GM21423 (cell line): ENCODE measurements around the gene DROSHA.

ENCODE experiments used
- ATAC-seq: cut with Tn5 transposase; IDR thresholded peaks from one replicate; pipeline ENCODE4 v1.9.1; 2021; ENCODE audit warnings: mild to moderate bottlenecking, moderate library complexity; ENCODE audit not compliant: unreplicated experiment

Gene DROSHA

GRCh38 chr5:31470608-31471007 is 61.3 kb downstream of the DROSHA start:
- ATAC-seq, result no peak

- ATAC-seq, result no peak
Observed at GRCh38 chr5:31469886-31470285, 62.0 kb downstream of the DROSHA start.

GRCh38 chr5:31469466-31469865 is 62.4 kb downstream of the DROSHA start:
- no peak for ATAC-seq

GRCh38 chr5:31465291-31465690 is 66.6 kb downstream of the DROSHA start:
- ATAC-seq, result no peak

GRCh38 chr5:31464081-31464480 is 67.8 kb downstream of the DROSHA start:
- no peak for ATAC-seq

- ATAC-seq, result no peak
Observed at GRCh38 chr5:31463351-31463750, 68.5 kb downstream of the DROSHA start.

- ATAC-seq, result no peak
Observed at GRCh38 chr5:31459594-31459993, 72.3 kb downstream of the DROSHA start.

GRCh38 chr5:31455172-31455571 is 76.7 kb downstream of the DROSHA start:
- ATAC-seq, result no peak

GRCh38 chr5:31453522-31453921 is 78.4 kb downstream of the DROSHA start:
- no peak for ATAC-seq

- no peak for ATAC-seq
Observed at GRCh38 chr5:31452314-31452713, 79.6 kb downstream of the DROSHA start.

GRCh38 chr5:31449962-31450361 is 81.9 kb downstream of the DROSHA start:
- ATAC-seq, result no peak

- no peak for ATAC-seq
Observed at GRCh38 chr5:31449174-31449573, 82.7 kb downstream of the DROSHA start.

GRCh38 chr5:31445041-31445600 is 86.8 kb downstream of the DROSHA start:
- ATAC-seq, result no peak

- no peak for ATAC-seq
Observed at GRCh38 chr5:31443572-31443971, 88.3 kb downstream of the DROSHA start.

- ATAC-seq, result no peak
Observed at GRCh38 chr5:31442058-31442745, 89.7 kb downstream of the DROSHA start.

- no peak for ATAC-seq
Observed at GRCh38 chr5:31436851-31437250, 95.0 kb downstream of the DROSHA start.

GRCh38 chr5:31435730-31436129 is 96.2 kb downstream of the DROSHA start:
- ATAC-seq, result no peak

- no peak for ATAC-seq
Observed at GRCh38 chr5:31434898-31435297, 97.0 kb downstream of the DROSHA start.

GRCh38 chr5:31433229-31433628 is 98.7 kb downstream of the DROSHA start:
- no peak for ATAC-seq

GRCh38 chr5:31427724-31428309 is 104.1 kb downstream of the DROSHA start:
- ATAC-seq, result no peak

- no peak for ATAC-seq
Observed at GRCh38 chr5:31427013-31427723, 104.7 kb downstream of the DROSHA start.
